ENCODE measurements around the gene TSPAN14.

The TSPAN14 gene

GRCh38 chr10:80425901-80426300, 28.2 kb upstream of the TSPAN14 start:
- no peak for DNase-seq

- no peak for DNase-seq
Measured at GRCh38 chr10:80427541-80427940, 26.6 kb upstream of the TSPAN14 start.

GRCh38 chr10:80429521-80429973, 24.6 kb upstream of the TSPAN14 start:
- DNase-seq: peak; percentile 27

GRCh38 chr10:80433134-80433533, 21.0 kb upstream of the TSPAN14 start:
- no peak for DNase-seq

GRCh38 chr10:80436446-80437098, 17.5 kb upstream of the TSPAN14 start:
- no peak for DNase-seq

GRCh38 chr10:80437227-80437626, 16.9 kb upstream of the TSPAN14 start:
- DNase-seq: no peak

GRCh38 chr10:80441831-80442230, 12.3 kb upstream of the TSPAN14 start:
- no peak for DNase-seq

- peak; percentile 35 for DNase-seq
Measured at GRCh38 chr10:80442879-80443278, 11.2 kb upstream of the TSPAN14 start.

- peak; percentile 51 for DNase-seq
Measured at GRCh38 chr10:80443531-80443974, 10.6 kb upstream of the TSPAN14 start.

- DNase-seq: no peak
Measured at GRCh38 chr10:80444124-80444523, 10.0 kb upstream of the TSPAN14 start.

GRCh38 chr10:80444646-80445319, 9.3 kb upstream of the TSPAN14 start:
- peak; percentile 72 for DNase-seq

- DNase-seq: no peak
Measured at GRCh38 chr10:80447436-80448190, 6.5 kb upstream of the TSPAN14 start.

GRCh38 chr10:80448209-80448942, 5.7 kb upstream of the TSPAN14 start:
- DNase-seq: no peak

- DNase-seq: no peak
Measured at GRCh38 chr10:80449520-80449919, 4.6 kb upstream of the TSPAN14 start.

- DNase-seq: no peak
Measured at GRCh38 chr10:80451132-80451531, 3.0 kb upstream of the TSPAN14 start.

- no peak for DNase-seq
Measured at GRCh38 chr10:80452069-80452468, 2.0 kb upstream of the TSPAN14 start.

GRCh38 chr10:80452640-80453039, 1.5 kb upstream of the TSPAN14 start:
- DNase-seq: no peak

- DNase-seq: no peak
Measured at GRCh38 chr10:80453056-80453841, 861 bp upstream of the TSPAN14 start.

- peak; percentile 50 for DNase-seq
Measured at GRCh38 chr10:80454513-80455460, 677 bp downstream of the TSPAN14 start.

- DNase-seq: no peak
Measured at GRCh38 chr10:80455461-80456349, 1.6 kb downstream of the TSPAN14 start.

All from CD4-positive, alpha-beta T cell treated with Interleukin-6 for 4 hours (primary cell).